ENCODE results near the gene IMPDH2.

The IMPDH2 gene

GRCh38 chr3:49005303-49005680, 23.9 kb downstream of the IMPDH2 start:
- DNase-seq = no peak

GRCh38 chr3:49004352-49005302, 24.6 kb downstream of the IMPDH2 start:
- DNase-seq = peak; percentile 63

- DNase-seq = no peak
Observed at GRCh38 chr3:49001155-49001554, 28.0 kb downstream of the IMPDH2 start.

- DNase-seq = no peak
Observed at GRCh38 chr3:48999085-48999858, 29.9 kb downstream of the IMPDH2 start.

- no peak for DNase-seq
Observed at GRCh38 chr3:48997714-48998637, 31.2 kb downstream of the IMPDH2 start.

- DNase-seq = no peak
Observed at GRCh38 chr3:48997102-48997635, 32.0 kb downstream of the IMPDH2 start.

GRCh38 chr3:48996640-48997039, 32.6 kb downstream of the IMPDH2 start:
- no peak for DNase-seq

GRCh38 chr3:48993834-48994233, 35.4 kb downstream of the IMPDH2 start:
- no peak for DNase-seq

- DNase-seq = no peak
Observed at GRCh38 chr3:48991851-48992545, 37.2 kb downstream of the IMPDH2 start.

GRCh38 chr3:48990636-48991469, 38.3 kb downstream of the IMPDH2 start:
- DNase-seq = no peak

GRCh38 chr3:48989796-48990635, 39.2 kb downstream of the IMPDH2 start, which contains the start of gene P4HTM:
Gene P4HTM (plus strand): TSS chr3:48990241. CDS start chr3:48990257, 16 bp downstream.
- DNase-seq = peak; percentile 94

- no peak for DNase-seq
Observed at GRCh38 chr3:48989126-48989795, 39.9 kb downstream of the IMPDH2 start.

- DNase-seq = no peak
Observed at GRCh38 chr3:48985831-48986376, 43.3 kb downstream of the IMPDH2 start.

- DNase-seq = no peak
Observed at GRCh38 chr3:48984663-48985062, 44.5 kb downstream of the IMPDH2 start.

GRCh38 chr3:48983096-48983495, 46.1 kb downstream of the IMPDH2 start:
- DNase-seq = no peak

GRCh38 chr3:48982686-48983085, 46.5 kb downstream of the IMPDH2 start:
- no peak for DNase-seq

GRCh38 chr3:48982016-48982415, 47.2 kb downstream of the IMPDH2 start:
- no peak for DNase-seq

- DNase-seq = no peak
Observed at GRCh38 chr3:48980295-48980694, 48.9 kb downstream of the IMPDH2 start.

- DNase-seq = no peak
Observed at GRCh38 chr3:48979451-48979850, 49.7 kb downstream of the IMPDH2 start.

Data from femur (tissue), 1 donor.